Keratinocyte (primary cell): ENCODE data around the gene NDUFAF8. TPM values are rescaled to one million over a fixed set of nuclear protein-coding genes. Genes with fewer than 3 reads are reported as not detected.

ENCODE experiments used
- DNase-seq: peaks from one replicate; pipeline ENCODE4 v3.0.0-alpha.2; 2011; ENCODE audit warnings: low read depth, missing footprints, low spot score
- FAIRE-seq: peaks from 2 replicates; lab custom pipeline; 2011; peaks lifted over from hg19 to GRCh38; lab: Jason Lieb, UNC
- H2AFZ ChIP-seq: 2 replicates; pipeline ENCODE4 v1.6.0; 2012; ENCODE audit warnings: low read length, control low read depth, inconsistent platforms; ENCODE audit not compliant: control insufficient read depth
- H3K27ac ChIP-seq: 2 replicates; pipeline ENCODE4 v1.5.1; 2011; ENCODE audit warnings: low read length; ENCODE audit not compliant: control insufficient read depth, insufficient read depth
- H3K27me3 ChIP-seq: 3 replicates; pipeline ENCODE4 v1.6.0; 2011; ENCODE audit warnings: low read length; ENCODE audit not compliant: control insufficient read depth, insufficient read depth; ENCODE audit errors: extremely low read depth
- H3K36me3 ChIP-seq, 2 experiments: 2 replicates in 1 of 2; 3 replicates in 1 of 2; pipeline ENCODE4 v1.5.1; 2011; ENCODE audit warnings: low read length in 2 of 2, mild to moderate bottlenecking in 1 of 2; ENCODE audit not compliant: control insufficient read depth in 2 of 2, insufficient read depth in 2 of 2; ENCODE audit errors: extremely low read depth in 1 of 2
- H3K4me1 ChIP-seq: 3 replicates; pipeline ENCODE4 v1.5.1; 2011; ENCODE audit warnings: low read length; ENCODE audit not compliant: control insufficient read depth, insufficient read depth; ENCODE audit errors: extremely low read depth
- H3K4me2 ChIP-seq: 3 replicates; pipeline ENCODE4 v1.6.0; 2011; ENCODE audit warnings: low read depth, low read length; ENCODE audit not compliant: control insufficient read depth, insufficient read depth; ENCODE audit errors: extremely low read depth
- H3K4me3 ChIP-seq, 3 experiments: fragments of 200-600 bp in 1 of 3; sonication (generic) in 1 of 3; 2 replicates in 2 of 3; 3 replicates in 1 of 3; pipeline ENCODE4 v1.5.1; 2011 to 2016; ENCODE audit warnings: low read length in 3 of 3, mild to moderate bottlenecking in 3 of 3, control low read depth in 2 of 3, inconsistent platforms in 1 of 3, low read depth in 1 of 3, mixed read lengths in 1 of 3, mixed run types in 1 of 3, moderate library complexity in 1 of 3; ENCODE audit not compliant: control insufficient read depth in 2 of 3, insufficient read depth in 2 of 3; ENCODE audit errors: extremely low read depth in 1 of 3
- H3K79me2 ChIP-seq: 2 replicates; pipeline ENCODE4 v1.6.0; 2012; ENCODE audit warnings: low read length; ENCODE audit not compliant: control insufficient read depth, insufficient read depth
- H3K9ac ChIP-seq: 3 replicates; pipeline ENCODE4 v1.6.0; 2011; ENCODE audit warnings: low read length; ENCODE audit not compliant: control insufficient read depth, insufficient read depth; ENCODE audit errors: extremely low read depth
- H3K9me1 ChIP-seq: 3 replicates; pipeline ENCODE4 v1.6.0; 2011; ENCODE audit warnings: low read length; ENCODE audit not compliant: control insufficient read depth, insufficient read depth; ENCODE audit errors: extremely low read depth
- H3K9me3 ChIP-seq: 2 replicates; pipeline ENCODE4 v1.5.1; 2012; ENCODE audit warnings: low read depth, low read length; ENCODE audit not compliant: control insufficient read depth
- H4K20me1 ChIP-seq: 3 replicates; pipeline ENCODE4 v1.6.0; 2011; ENCODE audit warnings: low read length; ENCODE audit not compliant: control insufficient read depth, insufficient read depth; ENCODE audit errors: extremely low read depth
- CTCF ChIP-seq, 3 experiments: IDR thresholded peaks in 1 of 3; conservative IDR thresholded peaks in 1 of 3; optimal IDR thresholded peaks in 1 of 3; 2 replicates in 2 of 3; 3 replicates in 1 of 3; pipeline versions ENCODE3 to v1.5.1; 2011; ENCODE audit warnings: low read length in 3 of 3, mild to moderate bottlenecking in 3 of 3, moderate library complexity in 2 of 3, control low read depth in 1 of 3, inconsistent platforms in 1 of 3; ENCODE audit not compliant: insufficient read depth in 2 of 3; ENCODE audit errors: extremely low read depth in 1 of 3
- EZH2 ChIP-seq: IDR thresholded peaks from one replicate; pipeline ENCODE4 v1.6.1; 2012; ENCODE audit warnings: inconsistent platforms, mild to moderate bottlenecking, low read length, moderate library complexity
- dilution Hi-C: fragments of 300-500 bp; cut with MboI; formaldehyde crosslinking; loops from one replicate; pipeline ENCODE4 v1.7.0; 2020; ENCODE audit warnings: low sequenced_read_pairs; ENCODE audit not compliant: extremely low pct_ligation_motif_present
- polyA plus RNA-seq, 5 experiments: library from polyadenylated mRNA; depleted of rRNA in 3 of 5; stranded (reverse) in 3 of 5; stranded (forward) in 1 of 5; unstranded in 1 of 5; fragments of >200 nt; gene quantifications; 1 replicate in 1 of 5; 2 replicates in 3 of 5; 3 replicates in 1 of 5; pipeline versions ENCODE4 v1.2.1 to v1.2.3, GENCODE V29; 2011 to 2012; ENCODE audit warnings: missing spikeins in 2 of 5, low read depth in 1 of 5, low replicate concordance in 1 of 5

The NDUFAF8 gene
- polyA plus RNA-seq, 1 donor (not counting 4 experiments of a cell fraction or from before 2014, with no cell fraction given): 171 TPM

DNA sequence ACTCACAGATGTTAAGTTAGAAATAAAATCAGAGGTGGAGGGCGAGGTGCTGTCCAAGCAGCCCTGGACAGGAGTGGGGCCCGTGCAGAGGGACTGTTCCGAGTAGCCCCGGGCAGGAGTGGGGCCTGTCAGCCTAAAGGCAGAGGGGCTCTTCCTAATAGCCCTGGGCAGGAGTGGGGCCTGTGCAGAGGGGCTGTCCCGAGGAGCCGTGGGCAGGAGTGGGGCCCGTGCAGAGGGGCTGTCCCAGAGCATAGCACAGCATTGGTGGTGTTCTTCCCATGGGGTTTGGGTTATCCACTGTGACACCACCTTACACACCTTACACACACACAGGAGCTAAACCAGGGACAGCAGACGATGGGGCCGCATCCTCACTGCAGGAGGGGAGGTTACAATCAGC is 26.8 kb upstream of the NDUFAF8 start:
- H3K79me2 ChIP-seq: no peaks in the 10 kb centered on the region
- dilution Hi-C loops: no loop called here
- no peak overlapping the region for H3K4me3 ChIP-seq
- H3K9ac ChIP-seq: no peak overlapping the region
- H3K9me3 ChIP-seq: no peaks in the 10 kb centered on the region
- TF ChIP-seq EZH2 (no peak), CTCF (optimal IDR thresholded peaks at IDR 0.05 in 1 of 3, IDR thresholded peaks at IDR 0.05 in 1 of 3, conservative IDR thresholded peaks at IDR 0.05 in 1 of 3; ENCODE audit: extremely low read depth in 1 of 3, insufficient read depth in 2 of 3, low read length in 3 of 3) (no peak)
- H2AFZ ChIP-seq: no peak overlapping the region
- H4K20me1 ChIP-seq: no peaks in the 10 kb centered on the region
- H3K9me1 ChIP-seq: no peaks in the 10 kb centered on the region
- no peak overlapping the region for H3K27ac ChIP-seq
- no peak overlapping the region for H3K4me2 ChIP-seq
- H3K4me1 ChIP-seq: no peaks in the 10 kb centered on the region
- DNase-seq (no peak), FAIRE-seq (no peak)
- H3K27me3 ChIP-seq: no peaks in the 10 kb centered on the region
- no peaks in the 10 kb centered on the region for H3K36me3 ChIP-seq

DNA sequence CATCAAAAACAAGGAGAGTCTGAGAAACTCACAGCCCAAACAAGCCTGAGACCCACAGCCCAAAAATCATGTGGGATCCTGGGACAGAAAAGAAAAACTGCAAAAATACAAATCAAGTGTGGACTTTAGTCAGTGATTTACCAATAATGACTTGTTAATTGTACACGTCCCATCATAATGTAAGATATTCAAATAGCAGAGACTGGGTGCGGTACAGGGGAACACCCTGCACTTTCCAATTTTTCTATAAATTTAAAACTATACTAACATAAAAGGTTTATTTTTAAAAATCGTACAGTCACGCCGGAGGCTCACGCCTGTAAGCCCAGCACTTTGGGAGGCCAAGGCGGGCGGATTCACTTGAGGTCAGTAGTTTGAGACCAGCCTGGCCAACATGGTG is 25.1 kb upstream of the NDUFAF8 start:
- Histone ChIP-seq H3K4me1 (no peaks in the 10 kb centered on the region), H3K36me3 (no peaks in the 10 kb centered on the region), H3K4me3 (no peak overlapping the region), H2AFZ (no peak overlapping the region), H3K9me1 (no peaks in the 10 kb centered on the region), H3K9me3 (no peaks in the 10 kb centered on the region), H3K27ac (no peak overlapping the region), H3K27me3 (no peaks in the 10 kb centered on the region), H3K4me2 (no peak overlapping the region), H4K20me1 (no peaks in the 10 kb centered on the region), H3K79me2 (no peaks in the 10 kb centered on the region), H3K9ac (no peak overlapping the region)
- FAIRE-seq (no peak), DNase-seq (no peak)
- dilution Hi-C loops: no loop called here
- TF ChIP-seq CTCF (optimal IDR thresholded peaks at IDR 0.05 in 1 of 3, IDR thresholded peaks at IDR 0.05 in 1 of 3, conservative IDR thresholded peaks at IDR 0.05 in 1 of 3; ENCODE audit: extremely low read depth in 1 of 3, insufficient read depth in 2 of 3, low read length in 3 of 3): no peak
- TF ChIP-seq EZH2: no peak
